ENCODE data around the gene KCNE5. TPM values are rescaled to one million over a fixed set of nuclear protein-coding genes. Genes with fewer than 3 reads are reported as not detected.
"Not testable (repeated sequence)": the region's sequence is repeated elsewhere in the genome, so short reads cannot be mapped to it uniquely, and the experiment has no call there.

Gene KCNE5, protein sequence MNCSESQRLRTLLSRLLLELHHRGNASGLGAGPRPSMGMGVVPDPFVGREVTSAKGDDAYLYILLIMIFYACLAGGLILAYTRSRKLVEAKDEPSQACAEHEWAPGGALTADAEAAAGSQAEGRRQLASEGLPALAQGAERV
- total RNA-seq, result not detected

DNA sequence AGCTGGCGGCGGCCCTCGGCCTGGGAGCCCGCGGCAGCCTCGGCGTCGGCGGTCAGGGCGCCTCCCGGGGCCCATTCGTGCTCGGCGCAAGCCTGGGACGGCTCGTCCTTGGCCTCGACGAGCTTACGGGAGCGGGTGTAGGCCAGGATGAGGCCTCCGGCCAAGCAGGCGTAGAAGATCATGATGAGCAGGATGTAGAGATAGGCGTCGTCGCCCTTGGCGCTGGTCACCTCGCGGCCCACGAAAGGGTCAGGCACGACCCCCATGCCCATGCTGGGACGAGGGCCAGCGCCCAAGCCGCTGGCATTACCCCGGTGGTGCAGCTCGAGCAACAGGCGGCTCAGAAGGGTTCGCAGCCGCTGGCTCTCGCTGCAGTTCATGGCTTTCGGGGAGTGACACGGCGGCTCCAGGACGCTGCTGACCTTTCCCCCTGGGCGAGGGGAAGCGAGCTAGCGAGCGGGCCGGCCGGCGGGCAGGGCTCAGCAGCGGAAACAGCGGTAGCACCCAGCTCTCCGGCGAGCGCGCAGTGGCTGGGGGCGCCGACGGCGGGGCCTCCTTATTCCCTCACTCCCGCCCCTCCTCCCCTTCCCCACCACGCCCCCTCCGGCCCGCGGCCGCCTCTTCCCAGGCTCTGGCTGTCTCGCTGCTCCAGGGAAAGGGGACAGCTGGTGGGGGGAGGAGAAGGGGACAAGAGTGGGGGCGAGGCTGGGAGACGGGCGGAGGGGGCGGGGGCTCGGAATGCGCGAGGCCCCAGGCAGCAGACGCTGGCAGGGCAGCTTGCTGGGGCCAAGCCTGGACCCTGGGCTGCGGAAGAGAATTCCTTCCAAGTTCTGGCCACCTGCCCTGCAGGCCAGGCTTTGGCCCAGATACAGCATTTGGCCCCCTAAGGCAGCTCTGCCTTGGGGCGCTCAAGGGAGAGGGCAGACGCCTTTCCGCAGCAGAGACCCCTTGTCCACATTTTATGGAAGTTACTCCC lies at the start of gene KCNE5:
TSS of gene KCNE5 (minus strand) at position 532 of the 976 bp plus-strand sequence. CDS start at position 380, 152 bp downstream.
- no peak for ATAC-seq

DNA sequence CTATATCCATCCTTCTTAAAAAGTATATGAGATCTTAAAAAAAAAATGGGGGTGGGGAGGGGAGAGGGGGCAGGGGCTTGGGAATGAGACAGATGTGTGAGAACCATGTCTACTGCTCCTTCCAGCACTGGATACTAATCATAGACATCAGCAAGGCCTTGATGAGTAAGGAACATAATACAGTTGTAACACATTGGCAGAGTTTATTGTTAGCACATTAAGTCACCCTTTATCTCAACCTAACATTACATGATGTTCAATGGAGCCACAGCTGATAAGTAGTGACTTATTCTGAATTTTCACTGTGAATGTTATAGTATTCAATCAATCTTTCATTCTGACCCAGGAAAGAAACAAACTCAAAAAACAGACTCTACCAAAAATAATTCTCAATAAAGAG lies 47.3 kb upstream of the KCNE5 start:
- ATAC-seq, result no peak

DNA sequence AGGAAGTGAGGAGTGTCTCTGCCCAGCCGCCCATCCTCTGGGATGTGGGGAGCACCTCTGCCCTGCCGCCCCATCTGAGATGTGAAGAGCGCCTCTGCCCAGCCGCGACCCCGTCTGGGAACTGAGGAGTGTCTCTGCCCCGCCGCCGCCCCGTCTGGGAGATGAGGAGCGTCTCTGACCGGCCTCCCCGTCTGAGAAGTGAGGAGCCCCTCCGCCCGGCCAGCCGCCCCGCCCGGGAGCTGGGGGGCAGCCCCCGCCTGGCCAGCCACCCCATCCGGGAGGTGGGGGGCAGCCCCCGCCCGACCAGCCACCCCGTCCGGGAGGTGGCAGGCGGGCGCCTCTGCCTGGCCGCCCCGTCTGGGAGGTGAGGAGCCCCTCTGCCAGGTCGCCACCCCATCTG lies 46.2 kb upstream of the KCNE5 start:
- not testable (repeated sequence) for ATAC-seq

DNA sequence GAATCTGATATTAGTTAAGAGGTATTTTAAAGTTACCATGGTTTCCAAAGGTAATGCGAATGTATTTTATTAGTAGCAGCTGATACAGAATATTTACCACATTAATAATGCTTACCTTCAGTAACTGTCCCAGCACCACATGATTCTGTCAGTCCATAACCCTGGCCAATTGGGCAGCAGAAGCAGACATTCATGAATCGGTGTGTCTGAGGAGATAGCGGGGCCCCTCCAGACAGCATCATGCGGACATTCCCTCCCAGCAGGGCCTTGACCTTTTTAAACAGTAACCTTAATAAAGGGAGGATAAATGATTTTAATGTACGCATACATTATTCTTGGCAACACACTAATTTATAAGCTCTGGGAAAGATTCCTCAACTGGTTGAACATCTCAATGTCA lies 43.0 kb upstream of the KCNE5 start:
- ATAC-seq, result no peak

DNA sequence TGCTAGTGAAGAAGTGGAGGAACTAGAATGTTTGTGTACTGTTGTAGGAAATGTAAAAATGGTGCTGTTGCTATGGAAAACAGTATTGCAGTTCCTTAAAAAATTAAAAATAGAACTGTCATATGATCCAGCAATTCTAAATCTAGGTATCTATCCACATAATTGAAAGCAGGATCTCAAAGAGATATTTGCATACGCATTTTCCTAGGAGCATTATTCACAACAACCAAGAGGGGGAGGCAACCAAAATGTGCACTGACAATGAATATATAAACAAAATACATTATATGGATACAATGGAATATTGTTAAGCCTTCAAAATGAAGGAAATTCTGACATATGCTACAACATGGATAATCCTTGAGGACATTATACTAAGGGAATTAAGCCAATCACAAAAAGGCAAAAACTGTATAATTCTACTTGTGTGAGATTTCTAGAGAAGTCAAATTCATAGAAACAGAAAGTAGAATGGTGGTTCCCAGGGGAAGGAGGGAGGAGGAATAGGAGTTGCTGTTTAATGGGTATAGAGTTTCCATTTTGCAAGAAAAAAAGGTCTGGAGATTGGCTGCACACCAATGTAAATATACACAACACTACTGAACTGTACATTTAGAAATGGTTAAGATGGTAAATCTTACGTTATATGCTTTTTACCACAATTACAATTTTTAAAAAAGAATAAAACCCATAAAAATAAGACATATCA lies 35.6 kb upstream of the KCNE5 start:
- no peak for ATAC-seq

DNA sequence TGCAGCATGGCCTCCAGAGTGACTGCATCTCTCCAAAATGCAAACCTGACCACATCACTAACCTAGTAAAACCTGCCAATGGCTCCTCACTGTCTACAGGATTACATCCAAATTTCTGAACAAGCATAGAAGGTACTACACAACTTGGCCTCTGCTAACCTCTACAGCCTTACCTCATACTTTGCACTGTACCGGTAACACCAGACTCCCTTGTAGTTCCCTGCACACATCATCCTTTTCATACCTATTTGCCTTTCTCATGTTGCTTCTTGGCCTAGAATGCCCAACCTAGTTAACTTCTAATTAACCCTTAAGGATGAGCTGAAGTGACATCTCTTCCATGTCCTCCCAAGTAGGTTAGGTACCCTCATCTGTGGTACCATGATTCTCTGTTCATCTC lies 33.4 kb upstream of the KCNE5 start:
- no peak for ATAC-seq

DNA sequence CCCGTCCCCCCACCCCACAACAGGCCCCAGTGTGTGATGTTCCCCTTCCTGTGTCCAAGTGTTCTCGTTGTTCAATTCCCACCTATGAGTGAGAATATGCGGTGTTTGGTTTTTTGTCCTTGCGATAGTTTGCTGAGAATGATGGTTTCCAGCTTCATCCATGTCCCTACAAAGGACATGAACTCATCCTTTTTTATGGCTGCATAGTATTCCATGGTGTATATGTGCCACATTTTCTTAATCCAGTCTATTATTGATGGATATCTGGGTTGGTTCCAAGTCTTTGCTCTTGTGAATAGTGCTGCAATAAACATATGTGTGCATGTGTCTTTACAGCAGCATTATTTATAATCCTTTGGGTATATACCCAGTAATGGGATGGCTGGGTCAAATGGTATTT lies 32.4 kb upstream of the KCNE5 start:
- not testable (repeated sequence) for ATAC-seq

DNA sequence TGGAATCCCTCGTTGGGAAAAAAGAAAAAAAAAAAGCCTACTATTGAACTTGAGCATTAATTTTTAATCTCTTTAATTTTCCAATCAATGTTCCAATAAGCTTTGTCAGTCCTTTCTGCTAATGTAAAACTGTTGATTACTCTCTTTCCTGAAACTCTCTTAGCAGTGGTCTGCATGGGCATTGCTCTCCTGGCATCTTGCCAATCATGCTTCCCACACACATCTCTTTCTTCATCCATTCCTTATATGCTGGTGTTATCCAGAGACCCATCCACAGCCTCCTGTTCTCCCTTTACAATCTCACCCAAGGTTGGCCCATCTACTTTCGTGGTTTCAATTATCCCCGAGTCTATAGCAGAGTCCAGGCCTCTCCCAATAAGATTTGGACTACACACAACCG lies 31.8 kb upstream of the KCNE5 start:
- ATAC-seq, result no peak

DNA sequence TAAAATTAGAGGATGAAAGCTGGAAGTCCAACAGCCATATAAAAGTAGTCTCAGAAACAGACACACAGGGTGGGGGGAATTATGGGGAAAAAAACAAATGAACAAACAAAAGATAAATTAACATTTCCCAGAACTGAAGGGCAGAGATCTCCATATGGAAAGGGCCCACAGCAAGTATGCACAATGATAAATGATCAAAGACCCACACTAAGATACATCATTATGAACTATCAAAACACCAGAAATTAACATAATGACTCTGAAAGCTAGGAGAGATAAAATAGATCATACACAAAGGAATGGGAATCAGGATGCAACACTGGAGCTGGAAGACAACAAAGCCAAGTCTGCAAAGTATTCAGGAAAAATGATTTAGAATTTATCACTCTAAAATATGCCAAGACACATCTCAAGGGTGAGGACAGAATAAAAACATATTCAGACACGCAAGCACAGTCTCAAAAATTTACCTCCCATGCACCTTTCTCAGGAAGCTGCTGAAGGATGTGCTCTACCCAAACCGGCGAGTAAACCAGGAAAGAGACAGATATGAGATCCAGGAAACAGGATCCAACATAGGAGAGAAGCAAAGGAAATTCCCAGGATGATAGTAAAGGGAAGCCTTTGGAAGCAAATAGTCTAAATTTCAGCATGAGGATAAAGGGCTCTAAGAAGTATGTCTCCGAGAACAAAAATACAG lies 30.7 kb upstream of the KCNE5 start:
- no peak for ATAC-seq

DNA sequence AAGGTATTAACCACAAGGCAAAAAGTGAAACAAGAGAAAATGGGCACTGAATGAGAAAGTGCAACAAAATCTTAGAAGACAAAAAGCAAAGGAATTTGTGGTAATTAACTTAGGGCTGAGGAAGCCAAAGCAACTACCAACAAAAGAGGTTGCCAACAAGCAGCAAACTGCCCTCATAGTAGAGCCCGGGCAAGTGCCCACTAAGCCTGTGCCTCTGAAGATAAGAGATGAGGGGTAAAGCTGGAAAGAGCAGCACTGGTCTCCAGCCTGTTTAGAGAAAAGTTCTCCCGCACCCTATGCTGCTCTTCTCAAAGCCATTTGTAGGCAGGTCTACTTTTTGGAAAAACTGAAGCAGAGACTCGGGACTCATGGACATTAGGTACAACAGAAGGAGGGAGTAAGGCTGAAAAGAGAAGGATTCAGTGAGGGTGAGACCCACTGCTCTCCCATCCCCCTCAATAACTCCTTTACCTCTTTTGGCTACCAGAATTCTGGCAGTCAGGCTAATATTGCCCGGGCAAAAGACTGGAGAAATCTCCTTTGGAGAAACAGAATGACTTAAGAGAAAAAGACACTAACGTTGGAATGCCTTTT lies 29.6 kb upstream of the KCNE5 start:
- ATAC-seq, result no peak

DNA sequence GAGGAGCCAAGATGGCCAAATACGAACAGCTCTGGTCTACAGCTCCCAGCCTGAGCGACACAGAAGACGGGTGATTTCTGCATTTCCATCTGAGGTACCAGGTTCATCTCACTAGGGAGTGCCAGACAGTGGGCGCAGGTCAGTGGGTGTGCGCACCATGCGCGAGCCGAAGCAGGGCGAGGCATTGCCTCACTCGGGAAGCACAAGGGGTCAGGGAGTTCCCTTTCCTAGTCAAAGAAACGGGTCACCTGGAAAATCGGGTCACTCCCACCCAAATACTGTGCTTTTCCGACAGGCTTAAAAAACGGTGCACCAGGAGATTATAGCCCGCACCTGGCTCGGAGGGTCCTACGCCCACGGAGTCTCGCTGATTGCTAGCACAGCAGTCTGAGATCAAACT lies 19.7 kb upstream of the KCNE5 start:
- ATAC-seq, result not testable (repeated sequence)

DNA sequence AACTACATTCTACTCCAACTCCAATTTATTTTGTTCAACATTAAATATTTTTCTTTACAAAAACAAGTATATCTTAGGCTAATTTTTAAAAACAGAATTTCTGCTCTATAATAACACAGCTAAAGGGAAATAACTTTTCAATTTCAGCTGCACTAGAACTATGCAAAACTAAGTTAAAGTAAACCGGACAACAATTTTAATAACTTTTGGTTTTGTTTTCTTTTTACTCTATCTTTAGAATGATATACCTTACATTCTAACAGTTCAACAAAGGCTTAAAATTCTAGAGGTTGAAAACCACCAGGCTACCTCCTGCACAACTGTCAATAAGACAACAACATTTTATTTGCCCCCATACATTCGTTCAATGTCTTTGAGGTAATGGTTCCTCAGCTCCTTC lies 18.7 kb upstream of the KCNE5 start:
- ATAC-seq, result no peak

DNA sequence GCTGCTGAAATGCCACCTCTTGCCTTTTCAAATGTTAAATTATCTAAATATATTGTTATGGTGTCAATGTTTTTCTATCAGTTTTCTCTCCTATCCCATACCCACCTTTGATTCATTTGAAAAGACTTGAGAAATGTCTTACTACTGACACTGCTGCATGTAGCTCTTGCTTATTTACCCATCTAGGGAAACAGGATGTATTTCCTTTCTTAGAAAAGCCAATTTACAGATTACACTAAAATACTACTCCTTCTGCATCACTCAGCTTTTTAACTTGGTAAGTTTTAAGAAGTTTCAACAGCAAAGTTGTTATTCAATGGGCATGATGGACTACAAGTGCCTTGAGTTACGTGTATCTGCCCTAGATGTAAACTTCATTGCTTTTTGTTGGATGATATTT lies 13.2 kb upstream of the KCNE5 start:
- no peak for ATAC-seq

DNA sequence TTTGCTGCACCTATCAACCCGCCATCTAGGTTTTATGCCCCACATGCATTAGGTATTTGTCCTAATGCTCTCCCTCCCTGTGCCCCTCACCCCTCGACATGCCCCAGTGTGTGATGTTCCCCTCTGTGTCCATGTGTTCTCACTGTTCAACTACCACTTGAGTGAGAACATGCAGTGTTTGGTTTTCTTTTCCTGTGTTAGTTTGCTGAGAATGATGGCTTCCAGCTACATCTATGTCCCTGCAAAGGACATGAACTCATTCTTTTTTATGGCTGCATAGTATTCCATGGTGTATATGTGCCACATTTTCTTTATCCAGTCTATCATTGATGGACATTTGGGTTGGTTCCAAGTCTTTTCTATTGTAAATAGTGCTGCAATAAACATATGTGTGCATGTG lies 12.5 kb upstream of the KCNE5 start:
- ATAC-seq, result not testable (repeated sequence)

DNA sequence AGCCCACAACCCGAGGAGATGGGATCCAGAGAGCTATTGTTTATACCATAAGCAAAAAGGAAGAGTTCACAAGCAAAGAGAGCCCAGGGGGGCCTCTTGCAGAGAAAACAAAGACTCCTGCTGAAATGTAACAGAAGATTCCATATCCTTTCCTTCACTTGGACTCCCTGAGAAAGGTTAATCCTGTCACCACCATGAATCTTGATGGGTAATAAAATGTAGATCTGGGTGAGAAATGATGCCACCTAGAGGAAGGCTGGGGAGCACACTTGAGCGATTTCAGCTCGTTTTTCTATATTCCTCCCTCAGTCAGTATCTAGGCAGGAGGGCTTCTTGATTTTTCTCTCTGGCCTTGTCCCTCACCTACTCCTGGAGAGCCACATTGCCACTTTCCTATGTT lies 10.2 kb upstream of the KCNE5 start:
- peak; percentile 36 for ATAC-seq

DNA sequence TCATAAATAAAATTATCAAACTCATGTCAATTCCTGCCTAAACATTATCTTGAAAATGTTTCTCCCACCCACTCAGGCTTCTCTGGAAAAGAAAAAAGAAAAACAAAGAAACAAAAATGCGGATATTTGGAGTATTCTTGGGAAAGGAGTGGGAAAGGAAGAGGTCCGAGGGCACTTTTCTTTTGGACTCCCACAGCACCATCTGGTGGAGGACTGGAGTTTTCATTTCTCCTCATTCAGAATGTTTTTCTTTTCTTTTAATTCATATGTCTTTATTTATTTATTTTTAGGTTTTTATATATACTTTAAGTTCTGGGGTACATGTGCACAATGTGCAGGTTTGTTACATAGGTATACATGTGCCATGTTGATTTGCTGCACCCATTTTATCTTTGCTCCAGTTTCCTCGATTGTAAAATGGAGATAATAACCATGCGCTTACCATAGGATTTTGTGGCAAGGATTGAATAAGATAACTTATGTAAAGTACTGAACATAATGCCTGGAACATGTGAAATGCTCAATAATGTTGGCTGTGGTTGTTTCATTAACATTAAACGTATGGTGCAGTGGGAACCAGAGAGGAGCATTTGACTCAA lies 8.0 kb upstream of the KCNE5 start:
- ATAC-seq, result no peak

DNA sequence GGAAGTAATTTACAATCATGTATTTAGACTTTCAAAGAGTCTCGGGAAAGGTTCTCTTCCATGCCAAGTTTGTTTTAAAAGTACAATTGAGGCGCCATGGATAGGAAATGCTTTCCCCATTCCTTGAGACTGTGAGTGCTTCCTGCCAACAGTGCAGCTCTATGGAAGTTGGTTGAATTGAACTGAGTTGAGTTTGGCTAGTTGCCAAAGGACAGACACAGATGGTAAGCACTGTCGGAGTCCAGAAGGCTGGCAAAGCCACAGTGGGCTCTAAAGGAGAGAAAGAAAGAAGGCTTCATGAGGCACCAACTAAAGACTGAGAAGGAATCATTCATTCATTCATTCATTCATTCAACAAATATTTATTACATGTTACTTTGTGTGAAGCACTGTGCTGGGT lies 4.3 kb upstream of the KCNE5 start:
- no peak for ATAC-seq

DNA sequence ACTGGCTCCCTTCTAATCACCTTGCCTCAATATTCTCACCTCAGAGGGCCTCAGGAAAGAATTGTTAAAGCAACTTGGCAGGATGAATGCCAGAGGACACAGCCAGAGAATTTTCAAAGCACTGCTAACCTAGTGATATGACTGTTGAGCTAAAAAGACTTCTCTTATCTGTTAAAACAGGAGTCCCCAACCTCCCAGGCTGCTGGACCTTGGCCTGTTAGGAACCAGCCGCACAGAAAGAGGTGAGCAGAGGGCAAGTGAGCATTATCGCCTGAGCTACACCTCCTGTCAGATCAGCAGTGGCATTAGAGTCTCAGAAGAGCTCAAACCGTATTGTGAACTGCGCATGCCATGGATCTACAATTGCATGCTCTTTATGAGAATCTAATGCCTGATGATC lies 1.7 kb upstream of the KCNE5 start:
- no peak for ATAC-seq

DNA sequence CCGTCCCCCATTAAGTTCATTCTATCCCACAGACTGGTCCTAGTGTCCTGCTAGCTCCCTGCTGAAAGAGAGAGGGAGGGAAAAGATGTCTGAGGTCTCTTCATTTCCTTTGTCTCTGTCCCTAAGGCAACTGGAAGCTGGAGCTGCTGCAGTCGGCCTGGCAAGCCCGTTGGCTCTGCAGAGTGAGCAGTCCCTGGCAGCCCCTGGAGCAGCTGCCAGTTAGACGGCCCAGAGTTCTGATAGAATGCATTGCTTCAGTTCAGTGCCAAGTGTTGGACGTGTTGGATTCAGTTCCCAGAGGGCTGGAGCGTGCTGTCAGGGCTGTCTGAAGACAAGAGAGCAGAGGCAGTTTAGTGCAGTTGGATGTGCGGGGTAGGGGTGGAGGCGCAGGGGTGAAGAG lies 975 bp downstream of the KCNE5 start:
- ATAC-seq, result no peak

DNA sequence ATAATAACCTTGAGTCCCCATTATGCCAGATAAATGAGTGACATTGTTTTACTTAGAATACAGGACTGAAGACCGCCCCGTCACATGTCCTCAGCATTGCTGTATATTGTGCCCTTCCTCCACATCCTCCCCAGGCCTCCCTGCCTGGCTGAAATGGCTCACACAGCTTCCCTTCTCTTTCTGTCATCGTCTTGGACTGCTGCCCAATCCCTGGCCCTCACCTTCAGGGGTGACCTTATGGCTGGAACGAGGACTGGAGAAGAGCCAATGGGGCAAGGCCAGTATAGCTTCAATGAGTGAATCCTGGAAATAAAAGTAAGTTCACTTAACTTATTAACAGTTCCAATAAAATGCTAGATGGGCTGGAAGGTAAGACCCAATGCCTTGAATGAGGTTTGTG lies 2.7 kb downstream of the KCNE5 start:
- no peak for ATAC-seq

DNA sequence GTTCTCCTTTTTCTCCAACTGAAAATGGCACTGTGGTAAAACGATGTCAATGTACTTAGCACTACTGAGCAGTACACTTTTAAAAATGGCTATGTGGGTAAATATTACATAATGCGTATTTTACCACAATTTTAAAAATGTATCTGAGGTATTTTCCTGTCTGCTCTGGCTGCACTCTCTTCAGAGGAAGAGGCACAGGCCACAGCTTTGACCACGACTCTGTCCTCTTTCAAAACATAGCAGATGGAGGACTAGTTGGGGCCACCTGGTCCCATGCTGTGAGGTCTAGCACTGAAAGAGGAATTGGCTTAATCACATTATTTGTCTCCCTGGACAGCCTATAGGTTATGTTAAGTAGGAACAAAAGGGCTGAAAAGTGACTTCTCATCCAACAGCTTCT lies 5.2 kb downstream of the KCNE5 start:
- ATAC-seq, result no peak

DNA sequence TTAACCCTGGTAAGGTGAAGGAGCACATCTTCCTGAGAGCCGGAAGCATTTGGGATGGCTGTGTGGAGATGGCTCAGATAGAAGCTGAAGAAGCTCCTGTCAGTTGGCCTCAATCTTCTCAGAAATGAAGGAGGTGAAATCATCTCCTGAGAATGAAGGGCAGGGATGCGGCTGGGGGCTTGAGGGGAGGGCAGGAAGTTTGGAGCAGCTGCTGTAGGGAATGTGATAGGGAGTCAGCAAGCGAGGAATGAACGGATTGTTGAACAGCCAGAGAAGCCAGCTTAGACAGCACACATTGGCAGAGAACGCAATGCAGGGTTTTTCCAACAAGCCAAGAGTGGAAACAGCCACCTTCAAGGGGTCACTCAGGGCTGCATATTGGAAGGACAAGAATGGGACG lies 10.0 kb downstream of the KCNE5 start:
- ATAC-seq, result no peak
